ENCODE data around the gene SEPTIN8. TPM values are rescaled to one million over a fixed set of nuclear protein-coding genes. Genes with fewer than 3 reads are reported as not detected.

SEPTIN8 gene
- total and polyA plus RNA-seq, 2 of the 13 experiments (the other 11 are each of a cell fraction or from before 2014, with no cell fraction given), result 41.4 to 49.9 TPM

DNA sequence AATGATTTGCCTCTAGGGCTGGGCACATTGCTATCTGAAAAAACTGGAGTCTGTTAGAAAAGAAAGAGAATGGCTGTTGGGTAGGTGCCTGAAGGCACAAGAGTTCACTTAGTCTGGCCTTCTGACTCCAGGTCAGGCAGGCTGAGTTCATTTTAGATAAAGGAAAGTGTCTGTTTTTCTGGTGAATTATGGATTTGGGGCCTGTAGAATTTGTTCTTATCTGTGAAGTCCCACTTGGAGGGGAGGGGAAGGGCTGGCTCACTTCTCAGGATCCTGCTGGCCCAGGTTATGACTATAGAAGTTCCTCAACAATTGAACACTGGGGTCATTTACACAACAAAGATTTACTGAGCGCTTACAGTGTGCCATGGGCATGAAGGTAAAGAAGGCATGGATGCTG is 11.5 kb upstream of the SEPTIN8 start:
- POLR2A ChIA-PET, result no interaction called here
- no peaks in the 10 kb centered on the region for H4K20me1 ChIP-seq (ENCODE audit: insufficient read depth, low read length)
- ATAC-seq (no peak), FAIRE-seq (no peak), DNase-seq (ENCODE audit: low spot score) (no peak)
- BruUV-seq (replicated peaks), result no TSS peak
- H3K9me3 ChIP-seq (ENCODE audit: low read length), result no peaks in the 10 kb centered on the region
- no peak overlapping the region for H3K9ac ChIP-seq (ENCODE audit: insufficient read depth, low read depth, low read length)
- H3K36me3 ChIP-seq (replicated peaks in 1 of 2; ENCODE audit: control insufficient read depth in 1 of 2, insufficient read depth in 2 of 2, low read length in 2 of 2), result no peaks in the 10 kb centered on the region; a peak in 2 of 5 replicates
- no peak overlapping the region for H3K27ac ChIP-seq (ENCODE audit: extremely low read length, insufficient read depth, low read length)
- H3K4me3 ChIP-seq (replicated peaks in 1 of 3; ENCODE audit: insufficient read depth in 1 of 3, low read depth in 2 of 3, low read length in 3 of 3), result no peak overlapping the region
- in situ Hi-C loops (cut with HindIII; ENCODE audit: extremely low pct_ligation_motif_present, low pct_unique_long_range_greater_than_20kb), result no loop called here
- H3K4me2 ChIP-seq (ENCODE audit: low read depth, low read length), result no peak overlapping the region
- no peaks in the 10 kb centered on the region for H3K27me3 ChIP-seq (ENCODE audit: control insufficient read depth in 1 of 2, insufficient read depth in 2 of 2, low read length in 2 of 2)
- 100% methylated on average over 1 of the region's 1 CpG for WGBS (ENCODE audit: low lambda C conversion rate)
- CTCF ChIA-PET (ENCODE audit: low intra/inter-chr PET ratio, low total read pairs), result no interaction called here
- TF ChIP-seq SKI (IDR thresholded peaks at IDR 0.05; ENCODE audit: partially characterized antibody) (no peak), ZNF30 (CRISPR knock-in tag; IDR thresholded peaks at IDR 0.05) (no peak), SP2 (CRISPR knock-in tag; IDR thresholded peaks at IDR 0.05) (no peak), SP140L (CRISPR knock-in tag; IDR thresholded peaks at IDR 0.05; ENCODE audit: borderline replicate concordance) (no peak), ZNF816 (CRISPR knock-in tag; IDR thresholded peaks at IDR 0.05; ENCODE audit: borderline replicate concordance) (no peak), ZNF317 (CRISPR knock-in tag; IDR thresholded peaks at IDR 0.05) (no peak), RAD51 (IDR thresholded peaks at IDR 0.05; ENCODE audit: borderline replicate concordance) (no peak), MIXL1 (CRISPR knock-in tag; IDR thresholded peaks at IDR 0.05) (no peak)
- TF ChIP-seq, protein P1, sequence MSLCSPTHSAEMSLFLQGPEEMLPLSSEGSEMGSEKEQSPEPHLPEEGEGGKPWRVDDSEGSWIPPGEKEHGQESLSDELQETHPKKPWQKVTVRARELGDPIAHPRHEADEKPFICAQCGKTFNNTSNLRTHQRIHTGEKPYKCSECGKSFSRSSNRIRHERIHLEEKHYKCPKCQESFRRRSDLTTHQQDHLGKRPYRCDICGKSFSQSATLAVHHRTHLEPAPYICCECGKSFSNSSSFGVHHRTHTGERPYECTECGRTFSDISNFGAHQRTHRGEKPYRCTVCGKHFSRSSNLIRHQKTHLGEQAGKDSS (CRISPR knock-in tag; IDR thresholded peaks at IDR 0.05; ENCODE audit: borderline replicate concordance, low read depth), result no peak
- TF ChIP-seq, protein P2, sequence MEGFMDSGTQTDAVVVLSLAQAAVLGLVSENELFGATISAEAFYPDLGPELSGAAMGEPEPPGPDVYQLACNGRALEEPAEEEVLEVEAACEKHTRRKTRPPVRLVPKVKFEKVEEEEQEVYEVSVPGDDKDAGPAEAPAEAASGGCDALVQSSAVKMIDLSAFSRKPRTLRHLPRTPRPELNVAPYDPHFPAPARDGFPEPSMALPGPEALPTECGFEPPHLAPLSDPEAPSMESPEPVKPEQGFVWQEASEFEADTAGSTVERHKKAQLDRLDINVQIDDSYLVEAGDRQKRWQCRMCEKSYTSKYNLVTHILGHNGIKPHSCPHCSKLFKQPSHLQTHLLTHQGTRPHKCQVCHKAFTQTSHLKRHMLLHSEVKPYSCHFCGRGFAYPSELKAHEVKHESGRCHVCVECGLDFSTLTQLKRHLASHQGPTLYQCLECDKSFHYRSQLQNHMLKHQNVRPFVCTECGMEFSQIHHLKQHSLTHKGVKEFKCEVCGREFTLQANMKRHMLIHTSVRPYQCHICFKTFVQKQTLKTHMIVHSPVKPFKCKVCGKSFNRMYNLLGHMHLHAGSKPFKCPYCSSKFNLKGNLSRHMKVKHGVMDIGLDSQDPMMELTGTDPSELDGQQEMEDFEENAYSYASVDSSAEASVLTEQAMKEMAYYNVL (CRISPR knock-in tag; IDR thresholded peaks at IDR 0.05; ENCODE audit: borderline replicate concordance), result no peak
- TF ChIP-seq, protein P3, sequence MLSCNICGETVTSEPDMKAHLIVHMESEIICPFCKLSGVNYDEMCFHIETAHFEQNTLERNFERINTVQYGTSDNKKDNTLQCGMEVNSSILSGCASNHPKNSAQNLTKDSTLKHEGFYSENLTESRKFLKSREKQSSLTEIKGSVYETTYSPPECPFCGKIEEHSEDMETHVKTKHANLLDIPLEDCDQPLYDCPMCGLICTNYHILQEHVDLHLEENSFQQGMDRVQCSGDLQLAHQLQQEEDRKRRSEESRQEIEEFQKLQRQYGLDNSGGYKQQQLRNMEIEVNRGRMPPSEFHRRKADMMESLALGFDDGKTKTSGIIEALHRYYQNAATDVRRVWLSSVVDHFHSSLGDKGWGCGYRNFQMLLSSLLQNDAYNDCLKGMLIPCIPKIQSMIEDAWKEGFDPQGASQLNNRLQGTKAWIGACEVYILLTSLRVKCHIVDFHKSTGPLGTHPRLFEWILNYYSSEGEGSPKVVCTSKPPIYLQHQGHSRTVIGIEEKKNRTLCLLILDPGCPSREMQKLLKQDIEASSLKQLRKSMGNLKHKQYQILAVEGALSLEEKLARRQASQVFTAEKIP (CRISPR knock-in tag; IDR thresholded peaks at IDR 0.05; ENCODE audit: borderline replicate concordance), result no peak
- TF ChIP-seq, protein P4, sequence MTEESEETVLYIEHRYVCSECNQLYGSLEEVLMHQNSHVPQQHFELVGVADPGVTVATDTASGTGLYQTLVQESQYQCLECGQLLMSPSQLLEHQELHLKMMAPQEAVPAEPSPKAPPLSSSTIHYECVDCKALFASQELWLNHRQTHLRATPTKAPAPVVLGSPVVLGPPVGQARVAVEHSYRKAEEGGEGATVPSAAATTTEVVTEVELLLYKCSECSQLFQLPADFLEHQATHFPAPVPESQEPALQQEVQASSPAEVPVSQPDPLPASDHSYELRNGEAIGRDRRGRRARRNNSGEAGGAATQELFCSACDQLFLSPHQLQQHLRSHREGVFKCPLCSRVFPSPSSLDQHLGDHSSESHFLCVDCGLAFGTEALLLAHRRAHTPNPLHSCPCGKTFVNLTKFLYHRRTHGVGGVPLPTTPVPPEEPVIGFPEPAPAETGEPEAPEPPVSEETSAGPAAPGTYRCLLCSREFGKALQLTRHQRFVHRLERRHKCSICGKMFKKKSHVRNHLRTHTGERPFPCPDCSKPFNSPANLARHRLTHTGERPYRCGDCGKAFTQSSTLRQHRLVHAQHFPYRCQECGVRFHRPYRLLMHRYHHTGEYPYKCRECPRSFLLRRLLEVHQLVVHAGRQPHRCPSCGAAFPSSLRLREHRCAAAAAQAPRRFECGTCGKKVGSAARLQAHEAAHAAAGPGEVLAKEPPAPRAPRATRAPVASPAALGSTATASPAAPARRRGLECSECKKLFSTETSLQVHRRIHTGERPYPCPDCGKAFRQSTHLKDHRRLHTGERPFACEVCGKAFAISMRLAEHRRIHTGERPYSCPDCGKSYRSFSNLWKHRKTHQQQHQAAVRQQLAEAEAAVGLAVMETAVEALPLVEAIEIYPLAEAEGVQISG (CRISPR knock-in tag; IDR thresholded peaks at IDR 0.05), result no peak
- H2AFZ ChIP-seq (ENCODE audit: low read length), result no peak overlapping the region
- H3K79me2 ChIP-seq (ENCODE audit: insufficient read depth, low read length), result no peaks in the 10 kb centered on the region
- intact Hi-C loops (cut with micrococcal nuclease; ENCODE audit: unreplicated experiment), result no loop called here
- H3K4me1 ChIP-seq (ENCODE audit: insufficient read depth, low read length), result peaks cover 21% of the 10 kb centered on the region; the same call in 1 of the 2 replicates

Measured in HepG2 (cell line).